NCI-H1105 treated with DMSO at 0.1 percent for 48 hours (cell line): ENCODE measurements around the gene PNPLA1.

Experiments
- DNase-seq: peaks from one replicate; lab custom pipeline; 2025; lab: John Stamatoyannopoulos, UW

PNPLA1 gene, protein sequence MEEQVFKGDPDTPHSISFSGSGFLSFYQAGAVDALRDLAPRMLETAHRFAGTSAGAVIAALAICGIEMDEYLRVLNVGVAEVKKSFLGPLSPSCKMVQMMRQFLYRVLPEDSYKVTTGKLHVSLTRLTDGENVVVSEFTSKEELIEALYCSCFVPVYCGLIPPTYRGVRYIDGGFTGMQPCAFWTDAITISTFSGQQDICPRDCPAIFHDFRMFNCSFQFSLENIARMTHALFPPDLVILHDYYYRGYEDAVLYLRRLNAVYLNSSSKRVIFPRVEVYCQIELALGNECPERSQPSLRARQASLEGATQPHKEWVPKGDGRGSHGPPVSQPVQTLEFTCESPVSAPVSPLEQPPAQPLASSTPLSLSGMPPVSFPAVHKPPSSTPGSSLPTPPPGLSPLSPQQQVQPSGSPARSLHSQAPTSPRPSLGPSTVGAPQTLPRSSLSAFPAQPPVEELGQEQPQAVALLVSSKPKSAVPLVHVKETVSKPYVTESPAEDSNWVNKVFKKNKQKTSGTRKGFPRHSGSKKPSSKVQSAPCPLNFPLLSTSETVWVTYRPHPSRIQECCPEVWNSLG

DNA sequence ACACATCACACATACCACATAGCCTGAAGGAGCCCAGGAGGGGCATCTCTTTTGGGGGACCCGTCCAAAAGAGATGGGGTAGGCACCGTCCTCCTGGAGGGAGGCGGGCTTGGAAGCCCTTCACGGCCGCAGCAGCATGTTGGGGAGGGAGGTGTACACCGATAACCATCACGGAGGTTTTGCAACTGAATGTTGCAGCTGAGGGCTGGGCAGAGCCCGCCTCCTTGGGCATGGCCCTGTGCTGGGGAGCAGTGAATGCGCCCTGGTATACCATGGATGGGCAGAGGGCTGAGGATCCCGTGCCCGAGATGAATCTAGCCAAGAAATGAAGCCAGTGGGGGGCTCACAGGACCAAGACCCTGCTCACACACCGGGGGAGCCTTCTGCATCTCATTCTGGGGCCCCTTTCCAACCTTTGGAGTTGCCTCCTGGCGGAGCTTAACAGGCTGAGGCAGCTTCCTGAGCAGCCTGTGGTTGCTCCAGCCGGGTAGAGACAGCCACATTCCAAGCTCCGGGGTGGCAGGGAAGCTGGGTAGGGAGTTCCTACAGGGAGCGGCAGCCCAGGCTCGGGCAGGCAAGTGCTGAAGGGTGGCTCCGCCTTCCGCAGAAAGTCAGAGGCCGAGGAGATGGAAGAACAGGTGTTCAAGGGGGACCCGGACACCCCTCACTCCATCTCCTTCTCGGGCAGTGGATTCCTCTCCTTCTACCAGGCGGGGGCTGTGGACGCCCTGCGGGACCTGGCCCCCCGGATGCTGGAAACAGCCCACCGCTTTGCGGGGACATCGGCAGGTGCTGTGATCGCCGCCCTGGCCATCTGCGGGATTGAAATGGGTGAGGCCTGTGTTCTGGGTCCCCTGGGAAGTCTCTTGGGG, at the start of gene PNPLA1:
PNPLA1 (plus strand) TSS at position 227 of the 872 bp plus-strand sequence; CDS start at position 627, 400 bp downstream.
- no peak for DNase-seq

GRCh38 chr6:36220226-36220625, 49.6 kb upstream of the PNPLA1 start:
- no peak for DNase-seq

DNA sequence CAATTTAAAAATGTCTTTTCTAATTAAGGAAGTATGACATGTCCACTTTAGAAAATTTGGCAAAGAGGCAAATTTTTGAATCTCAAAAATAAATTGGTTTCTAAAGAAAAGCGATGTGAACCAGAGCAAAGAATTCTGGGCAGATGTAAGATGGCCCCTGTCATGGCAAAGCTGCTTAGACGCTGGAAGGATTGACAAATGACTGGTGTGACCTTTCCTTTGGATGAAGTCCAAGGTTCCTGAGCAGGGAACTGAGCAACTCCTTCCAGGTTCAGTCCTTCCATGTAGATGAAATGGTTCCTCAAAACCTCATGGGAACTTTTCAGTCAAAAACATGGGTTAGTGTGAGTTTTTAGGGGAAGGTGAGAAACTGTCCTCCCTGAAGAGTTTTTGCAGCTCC, 48.2 kb upstream of the PNPLA1 start:
- no peak for DNase-seq

DNA sequence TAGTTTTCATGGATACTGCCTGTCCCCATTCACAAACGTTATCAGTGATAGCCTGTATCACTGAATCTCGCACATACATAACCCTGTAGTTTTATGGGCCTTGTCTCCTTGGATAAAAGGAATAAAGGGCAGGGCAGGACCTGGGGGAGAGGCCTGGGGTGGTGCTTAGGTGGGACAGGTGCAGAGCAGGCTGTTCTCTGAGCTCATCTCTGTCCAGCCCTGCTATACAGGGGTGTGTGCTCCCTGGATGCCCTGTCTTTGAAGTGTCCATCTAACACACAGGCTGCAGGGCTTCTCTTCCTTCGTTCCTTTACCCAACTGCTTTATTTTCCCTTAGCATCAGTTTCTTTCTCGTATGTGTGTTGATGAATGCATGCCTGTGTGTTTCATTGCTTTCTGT, 46.9 kb upstream of the PNPLA1 start:
- no peak for DNase-seq

GRCh38 chr6:36223706-36224105, 46.2 kb upstream of the PNPLA1 start:
- DNase-seq, result no peak

- DNase-seq, result peak; percentile 3
Observed at GRCh38 chr6:36224918-36225461, 44.9 kb upstream of the PNPLA1 start.

- DNase-seq, result no peak
Observed at GRCh38 chr6:36226438-36227047, 43.3 kb upstream of the PNPLA1 start.

DNA sequence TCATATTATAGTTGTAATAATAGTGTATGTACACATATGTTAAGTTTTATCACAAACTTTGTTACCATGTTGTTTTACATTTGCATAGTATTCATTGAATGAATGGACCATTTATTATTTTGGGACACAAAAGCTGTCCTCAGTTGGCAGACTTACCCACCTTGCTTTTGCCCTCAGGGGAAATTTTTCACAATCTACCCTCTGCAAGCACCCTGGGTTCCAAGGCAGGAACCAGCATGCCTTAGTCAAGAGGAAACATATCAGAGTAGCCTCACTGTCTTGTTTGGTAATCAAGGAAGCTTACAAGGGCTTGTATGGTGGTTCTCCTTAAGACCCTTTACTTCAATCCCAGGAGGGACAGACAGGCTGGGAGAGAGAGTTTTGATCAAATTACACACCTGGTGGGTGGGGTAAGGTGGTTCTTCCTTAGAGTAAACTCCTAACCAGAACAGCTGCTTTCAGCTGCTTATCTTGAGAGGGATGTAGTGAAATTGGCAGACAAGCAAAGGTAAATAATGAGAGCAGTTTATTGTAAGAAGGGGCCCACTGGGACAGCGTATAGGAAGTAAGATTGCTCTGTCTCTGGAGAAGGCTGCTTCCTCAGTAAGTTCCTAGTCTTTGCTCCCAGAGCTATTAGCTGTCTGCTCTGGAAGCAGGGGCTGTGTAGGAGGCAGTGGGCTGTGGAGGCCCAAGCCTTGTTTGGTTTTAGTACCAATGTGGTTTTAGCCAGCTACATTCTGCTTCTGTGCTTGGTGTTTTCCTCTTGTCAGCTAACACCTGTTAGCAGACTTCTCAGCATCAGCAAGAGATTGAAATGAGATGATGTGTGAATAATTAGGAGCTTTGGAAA, 42.3 kb upstream of the PNPLA1 start:
- peak; percentile 68 for DNase-seq

DNA sequence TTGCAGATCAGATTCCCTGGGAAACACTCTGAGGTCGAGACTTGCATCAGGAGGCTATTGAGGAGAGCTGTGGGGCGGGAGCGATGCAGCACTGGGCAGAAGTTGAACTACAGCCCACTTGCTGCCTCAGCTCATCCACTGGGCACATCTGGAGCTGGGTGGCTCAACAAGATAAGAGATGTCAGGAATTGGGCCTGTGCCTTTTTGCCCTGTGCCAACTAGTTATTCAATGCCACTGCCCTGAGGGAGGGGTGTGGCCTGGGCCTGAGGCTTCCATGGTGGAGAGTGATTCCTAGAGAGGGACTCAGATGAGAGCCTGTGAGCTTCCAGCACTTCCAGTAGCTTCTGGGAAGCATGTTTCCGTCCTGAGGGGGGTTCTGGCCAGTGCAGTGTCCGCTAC, 40.6 kb upstream of the PNPLA1 start:
- no peak for DNase-seq

- no peak for DNase-seq
Observed at GRCh38 chr6:36230371-36230770, 39.5 kb upstream of the PNPLA1 start.

- DNase-seq, result no peak
Observed at GRCh38 chr6:36232172-36232571, 37.7 kb upstream of the PNPLA1 start.

DNA sequence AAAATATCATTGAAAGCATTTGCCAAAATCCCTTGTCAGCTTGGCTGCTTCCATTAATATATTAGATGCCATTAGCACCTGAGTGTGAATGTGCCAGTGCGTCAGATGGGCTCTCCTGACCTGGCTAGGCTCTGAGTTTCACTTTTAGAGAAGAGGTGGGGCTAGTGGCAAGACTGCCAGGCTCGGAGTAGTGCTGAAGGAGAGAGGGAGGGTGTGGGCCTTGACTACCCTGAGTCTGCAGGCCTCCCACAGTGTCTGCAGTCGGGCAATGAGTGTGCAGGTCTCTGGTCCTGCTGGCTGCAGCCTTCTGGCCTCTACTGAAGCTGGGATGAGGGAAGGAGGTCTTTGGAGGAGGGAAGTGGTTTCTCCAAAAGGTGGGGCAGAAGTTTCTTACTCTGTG, 34.6 kb upstream of the PNPLA1 start:
- DNase-seq, result no peak

DNA sequence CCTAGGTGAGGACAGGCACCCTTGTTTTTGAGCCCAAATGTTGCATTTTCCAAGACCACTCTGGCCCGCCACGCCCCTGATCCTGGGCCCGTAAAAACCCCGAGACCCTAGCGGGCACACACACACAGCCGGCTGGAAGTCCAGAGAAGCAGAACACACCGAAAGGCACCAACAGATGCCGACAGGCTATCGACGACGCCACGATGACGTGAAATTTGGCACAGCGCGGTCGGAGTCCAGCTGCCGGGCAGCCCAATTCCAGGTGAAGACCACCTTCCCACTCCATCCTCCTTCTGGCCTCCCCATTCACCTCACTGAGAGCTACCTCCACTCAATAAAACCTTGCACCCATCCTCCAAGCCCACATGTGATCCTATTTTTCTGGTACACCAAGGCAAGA, 34.0 kb upstream of the PNPLA1 start:
- DNase-seq, result no peak

DNA sequence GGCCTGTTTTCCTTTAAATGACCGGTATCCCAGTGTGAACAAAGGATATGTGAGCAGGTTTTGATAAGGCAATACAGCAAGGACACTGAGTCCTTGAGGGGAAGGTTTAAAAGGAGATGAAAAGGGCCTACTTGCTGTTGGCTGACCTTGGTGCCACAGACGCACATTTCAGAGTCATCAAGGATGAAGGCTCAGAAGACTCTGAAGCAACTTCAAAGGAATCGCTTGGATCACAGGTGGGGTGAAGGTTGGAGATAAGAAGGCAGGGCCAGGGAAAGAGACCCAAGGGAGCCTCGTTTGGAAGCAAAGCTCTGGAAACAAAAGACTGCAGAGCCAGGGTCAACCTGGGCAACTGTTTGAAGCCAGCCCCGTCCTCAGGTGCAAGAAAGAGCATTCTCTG, 30.1 kb upstream of the PNPLA1 start:
- DNase-seq, result no peak

DNA sequence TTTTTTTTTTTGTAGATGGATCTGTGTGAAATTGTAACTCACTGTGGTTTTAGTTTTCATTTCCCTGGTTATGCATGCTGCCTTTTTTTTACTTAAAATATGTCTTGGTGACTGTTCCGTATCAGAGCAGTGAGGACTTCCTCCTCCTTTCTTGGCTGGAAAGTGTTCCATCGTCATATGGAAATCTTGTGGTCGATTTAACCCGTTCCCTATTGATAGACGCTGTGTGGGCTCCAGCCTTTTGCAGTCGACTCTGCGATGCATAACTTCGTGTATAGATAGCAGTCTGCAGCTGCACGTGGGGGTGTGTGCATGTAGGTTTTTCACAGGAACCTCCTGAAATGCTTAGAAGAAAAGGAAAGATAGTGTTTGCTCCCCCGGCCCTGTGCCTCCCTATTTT, 28.1 kb upstream of the PNPLA1 start:
- no peak for DNase-seq

GRCh38 chr6:36242161-36242560, 27.7 kb upstream of the PNPLA1 start:
- DNase-seq, result no peak

DNA sequence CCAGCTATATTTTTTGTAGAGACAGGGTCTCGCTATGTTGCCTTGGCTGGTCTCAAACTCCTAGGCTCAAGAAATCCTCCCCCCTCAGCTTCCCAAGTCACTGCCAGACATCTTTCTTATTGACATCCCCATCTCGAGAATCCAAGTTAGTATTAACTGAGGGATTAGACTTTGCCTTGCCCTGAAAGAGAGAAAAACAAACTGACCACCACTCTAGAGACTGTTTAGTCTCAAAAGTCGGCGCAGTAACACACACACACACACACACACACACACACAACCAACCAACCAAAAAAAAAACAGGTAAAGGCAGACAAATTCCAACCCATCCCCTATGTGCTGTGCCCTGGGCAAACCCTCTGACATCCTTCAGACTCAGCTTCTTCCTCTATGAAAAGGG, 27.2 kb upstream of the PNPLA1 start:
- no peak for DNase-seq

DNA sequence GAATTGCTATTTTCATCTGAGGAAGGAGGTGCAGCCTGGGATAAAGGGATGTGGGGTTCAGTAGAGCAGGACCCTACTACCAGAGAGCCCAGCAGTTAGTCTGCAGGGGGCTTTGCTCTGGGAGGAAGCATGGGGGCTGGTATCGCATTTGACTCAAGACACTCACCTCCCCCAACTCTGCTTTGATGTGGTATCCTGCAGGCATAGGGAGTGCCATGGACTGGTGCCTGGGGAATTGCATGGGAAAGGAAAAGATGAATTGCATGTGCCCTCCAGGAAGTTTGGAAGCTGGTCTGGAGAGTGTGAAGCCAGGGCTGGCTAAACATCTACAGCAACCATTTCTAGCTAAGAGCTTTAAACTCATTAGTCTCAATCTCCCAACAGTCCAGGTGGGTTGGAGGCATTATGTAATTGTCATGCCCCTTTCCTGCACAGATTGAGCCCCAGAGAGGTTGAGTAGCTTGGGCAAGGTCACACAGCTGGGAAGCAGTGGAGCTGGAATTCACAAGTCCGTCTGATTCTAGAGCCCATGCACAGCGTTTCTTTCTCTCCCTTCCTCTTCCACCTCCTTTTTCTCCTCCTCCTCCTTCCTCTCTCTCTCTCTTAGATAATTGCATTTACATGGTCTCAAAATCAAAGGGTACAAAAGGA, 26.2 kb upstream of the PNPLA1 start:
- DNase-seq, result no peak

- DNase-seq, result no peak
Observed at GRCh38 chr6:36244641-36245280, 25.1 kb upstream of the PNPLA1 start.

DNA sequence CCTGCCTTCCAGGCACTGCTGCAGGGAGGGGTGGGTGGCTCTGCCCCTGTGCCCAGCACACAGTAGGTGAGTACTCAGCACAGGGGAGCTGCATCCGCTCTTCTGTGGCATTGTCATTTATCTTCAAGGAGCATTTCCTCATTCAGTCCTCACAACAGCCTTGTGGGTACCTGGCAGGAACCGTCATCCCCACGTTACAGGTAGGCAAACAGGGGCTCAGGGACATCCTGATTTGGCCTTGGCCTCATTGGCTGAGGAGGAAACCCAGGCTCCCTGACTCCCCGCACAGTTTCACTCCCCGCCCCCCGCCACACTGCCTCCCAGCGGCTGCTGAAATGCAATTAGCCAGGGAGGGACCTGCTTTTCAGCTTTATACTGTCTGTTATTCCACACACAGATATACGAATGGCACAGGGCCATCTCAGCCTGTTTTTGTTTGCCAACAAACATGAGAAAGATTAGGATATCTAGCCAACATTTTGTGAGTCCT, 24.2 kb upstream of the PNPLA1 start:
- no peak for DNase-seq
